IPS-11a (cell line): ENCODE measurements around the gene KIAA0753.

Experiments
- H3K4me3 ChIP-seq: one replicate; pipeline ENCODE4 v1.5.1; 2013; ENCODE audit warnings: low read depth, low read length, control low read depth

Gene KIAA0753

DNA sequence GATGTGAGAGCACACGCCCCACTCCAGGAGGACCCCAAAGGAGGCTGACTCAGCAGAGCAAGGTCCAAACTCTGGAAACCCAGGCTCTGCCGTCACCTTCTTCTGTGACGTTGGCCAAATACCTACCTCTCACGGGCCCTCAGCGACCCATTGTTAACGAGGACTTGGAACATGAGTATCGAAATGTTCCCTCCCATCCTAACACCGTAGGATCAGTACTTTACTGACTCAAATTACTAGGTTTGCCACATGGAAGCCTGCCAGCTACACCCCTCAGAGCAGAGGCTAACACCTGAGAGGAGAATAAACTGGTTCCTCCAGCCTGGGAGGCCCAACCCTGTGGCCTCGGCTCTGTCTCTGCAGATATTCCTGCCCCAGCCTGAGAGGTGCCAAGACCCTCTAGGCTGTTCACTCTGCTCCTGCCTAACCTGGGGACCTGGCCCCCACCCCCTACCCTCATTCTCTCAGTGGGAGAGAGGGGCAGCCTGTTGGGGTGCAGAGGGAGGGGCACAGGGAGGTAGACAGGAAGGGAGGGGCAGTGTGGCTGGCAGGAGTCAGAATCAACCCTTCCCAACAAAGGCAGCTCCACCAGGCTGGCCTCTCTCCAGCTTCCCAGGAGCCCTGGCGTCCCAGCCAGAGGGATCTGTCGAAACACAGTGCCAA lies 88.5 kb downstream of the KIAA0753 start:
- H3K4me3 ChIP-seq, result no peak overlapping the region

DNA sequence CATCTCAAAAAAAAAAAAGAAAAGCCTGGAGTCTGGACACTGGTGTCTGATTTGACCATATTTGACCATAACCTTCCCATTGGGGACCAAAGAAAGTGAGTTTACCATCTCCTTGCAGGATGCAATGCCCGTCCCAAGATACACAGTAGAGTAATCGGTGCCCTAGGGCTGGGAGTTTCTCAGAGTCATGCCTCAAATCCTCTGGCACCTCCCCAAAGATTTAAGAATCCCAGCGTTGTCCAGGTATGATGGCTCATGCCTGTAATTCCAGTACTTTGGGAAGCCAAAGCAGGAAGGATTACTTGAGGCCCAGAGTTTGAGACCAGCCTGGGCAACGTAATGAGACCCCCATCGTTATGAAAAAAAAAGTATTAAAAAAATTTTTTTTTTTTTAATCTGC lies 89.2 kb downstream of the KIAA0753 start:
- H3K4me3 ChIP-seq, result no peak overlapping the region

DNA sequence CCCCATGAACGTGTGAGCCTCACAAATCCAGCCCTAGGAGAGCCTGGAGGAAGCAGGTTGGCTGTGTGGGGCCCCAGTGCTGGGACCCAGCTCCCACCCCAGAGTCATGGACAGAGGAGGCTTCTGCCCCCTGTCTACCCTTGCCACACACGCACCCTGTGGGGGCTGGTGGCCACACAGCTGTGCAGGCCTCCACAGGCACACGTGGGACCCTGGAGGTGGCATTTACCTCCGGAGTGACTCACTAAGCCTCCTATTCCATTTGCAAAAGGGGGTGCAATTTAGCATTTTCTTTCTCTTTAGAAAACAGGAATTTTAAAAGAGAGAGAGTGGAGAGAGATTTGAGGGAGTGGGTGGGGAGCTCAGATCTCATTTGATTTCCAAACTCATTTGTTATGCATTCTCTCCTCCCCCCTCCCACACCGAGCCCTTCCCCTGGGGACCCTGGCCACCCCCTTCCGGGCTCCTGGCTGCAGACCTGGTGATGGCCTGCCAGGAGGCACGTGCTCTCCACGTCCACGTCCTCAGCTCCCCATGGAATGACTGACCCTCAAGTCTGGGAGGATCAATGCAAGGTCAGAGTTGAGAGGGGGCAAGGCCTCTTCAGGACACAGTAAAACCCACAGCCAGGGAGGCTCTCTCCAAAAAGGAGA lies 91.0 kb downstream of the KIAA0753 start:
- no peak overlapping the region for H3K4me3 ChIP-seq

GRCh38 chr17:6548578-6549330 lies 91.8 kb downstream of the KIAA0753 start:
- no peak overlapping the region for H3K4me3 ChIP-seq

GRCh38 chr17:6548034-6548433 lies 92.5 kb downstream of the KIAA0753 start:
- H3K4me3 ChIP-seq, result no peak overlapping the region

DNA sequence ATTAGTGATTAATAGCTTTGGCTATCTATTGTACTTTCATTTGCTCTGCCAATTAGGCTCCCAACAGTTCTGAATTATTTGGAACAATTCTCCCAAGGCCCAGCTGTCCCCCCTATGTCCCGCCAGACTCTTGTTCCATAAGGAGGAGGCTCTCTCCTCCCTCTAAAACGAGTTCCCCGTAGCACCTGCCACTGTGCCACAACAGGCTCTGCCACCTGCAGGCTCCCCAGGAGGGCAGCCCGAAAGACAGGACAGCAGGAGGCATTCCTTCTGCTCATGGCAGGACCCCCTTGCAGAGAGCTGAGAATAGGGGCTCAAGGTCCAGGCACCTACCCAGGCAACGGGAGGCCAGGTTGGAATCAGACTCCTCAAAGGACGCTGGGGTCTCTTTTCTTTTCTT lies 93.2 kb downstream of the KIAA0753 start:
- H3K4me3 ChIP-seq, result no peak overlapping the region

DNA sequence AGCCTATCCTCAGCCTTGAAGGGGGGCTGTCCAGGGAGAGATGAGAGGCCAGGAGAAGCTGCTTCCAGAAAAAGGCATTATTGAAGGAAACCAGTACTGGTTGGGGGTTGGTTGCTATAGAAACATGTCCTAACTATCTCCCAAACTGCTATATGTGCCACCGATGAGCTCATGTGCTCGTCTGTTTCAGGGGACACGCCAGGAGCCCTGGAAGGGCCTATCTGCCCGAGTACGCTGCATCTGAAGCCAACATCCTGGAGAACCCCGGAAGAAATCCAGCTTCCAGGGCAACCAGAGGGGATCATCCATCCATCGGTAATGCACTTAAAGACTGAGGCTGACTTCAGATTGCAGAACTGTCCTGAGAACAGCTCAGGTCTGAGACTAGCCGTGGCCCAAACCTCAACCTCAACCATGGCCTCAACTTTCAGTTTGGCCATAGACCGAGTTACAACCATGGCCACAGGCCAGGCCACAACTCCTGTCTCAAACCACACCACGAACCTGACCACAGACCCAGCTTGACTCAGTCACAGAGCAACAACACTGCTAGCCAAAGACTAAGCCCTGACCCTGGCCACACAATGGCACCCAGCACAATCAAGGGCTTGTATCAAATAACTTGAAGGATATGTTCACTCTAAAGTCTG lies 94.3 kb downstream of the KIAA0753 start:
- no peak overlapping the region for H3K4me3 ChIP-seq

DNA sequence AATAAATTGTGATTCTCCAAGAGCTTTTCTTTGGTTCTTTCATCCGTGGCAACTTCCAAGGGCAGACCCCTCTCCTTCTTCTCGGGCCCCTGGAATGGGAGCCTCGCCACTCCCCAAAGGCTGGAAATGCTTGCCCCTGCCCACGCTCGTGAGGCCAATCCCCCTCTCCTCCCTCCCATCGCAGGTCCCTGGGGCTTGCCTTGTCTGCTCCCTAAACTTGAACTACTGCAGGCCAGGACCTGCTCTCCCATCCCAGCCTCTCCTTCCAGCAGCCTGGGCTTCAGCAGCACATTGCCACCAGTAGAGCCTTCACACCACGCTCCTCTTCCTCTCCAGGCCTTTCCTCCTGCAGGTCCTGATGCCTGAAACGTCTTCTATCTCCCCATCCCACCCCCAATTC lies 95.2 kb downstream of the KIAA0753 start:
- H3K4me3 ChIP-seq, result no peak overlapping the region

GRCh38 chr17:6544011-6544370 lies 96.5 kb downstream of the KIAA0753 start:
- no peak overlapping the region for H3K4me3 ChIP-seq

GRCh38 chr17:6543079-6544010 lies 97.2 kb downstream of the KIAA0753 start:
- no peak overlapping the region for H3K4me3 ChIP-seq

GRCh38 chr17:6542577-6542976 lies 97.9 kb downstream of the KIAA0753 start:
- no peak overlapping the region for H3K4me3 ChIP-seq

GRCh38 chr17:6541886-6542285 lies 98.6 kb downstream of the KIAA0753 start:
- H3K4me3 ChIP-seq, result no peak overlapping the region

DNA sequence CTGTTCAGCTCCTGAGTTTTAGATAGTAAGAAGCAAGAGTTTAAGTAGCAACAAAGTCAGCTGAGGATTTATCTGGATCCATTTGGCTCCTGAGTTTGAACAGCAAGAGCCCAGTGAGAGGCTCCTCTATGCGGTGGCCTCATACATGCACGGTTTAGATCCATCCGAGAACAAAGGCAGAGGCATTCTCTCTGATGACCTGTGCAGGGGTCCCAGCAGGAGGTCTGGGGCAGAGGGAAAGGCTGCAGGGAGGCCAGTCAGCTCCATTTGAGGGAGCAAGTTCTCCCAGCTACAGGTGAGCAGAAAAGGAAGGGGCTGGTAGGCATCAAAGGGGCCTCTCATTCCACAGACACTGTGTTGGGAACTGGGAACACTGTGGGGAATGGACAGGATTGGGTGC lies 100.6 kb downstream of the KIAA0753 start:
- no peak overlapping the region for H3K4me3 ChIP-seq

DNA sequence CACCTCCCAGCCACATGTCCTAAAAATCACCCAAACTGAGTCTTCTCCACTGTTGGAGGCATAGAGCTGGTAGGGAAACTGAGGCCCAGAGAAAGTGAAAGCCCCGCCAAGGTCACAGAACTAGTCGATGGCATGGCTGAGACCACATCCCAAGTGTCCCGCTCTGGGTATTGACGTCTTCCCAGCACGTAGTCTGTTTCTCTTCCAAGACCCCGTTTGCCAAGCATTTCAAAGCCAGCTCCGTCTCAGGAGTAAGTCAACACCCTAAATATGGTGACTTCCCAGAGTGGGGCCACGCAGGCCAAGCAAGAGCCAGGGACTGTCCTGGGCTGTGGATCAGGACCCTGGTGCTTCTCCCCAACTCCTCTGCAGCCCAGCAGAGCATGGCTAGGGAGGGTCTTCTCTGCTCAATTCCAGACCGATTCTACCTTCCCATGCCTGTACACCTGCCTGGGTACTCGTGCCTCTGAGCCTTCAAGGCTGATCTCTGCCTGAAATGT lies 103.9 kb downstream of the KIAA0753 start:
- no peak overlapping the region for H3K4me3 ChIP-seq

GRCh38 chr17:6536053-6536452 lies 104.5 kb downstream of the KIAA0753 start:
- no peak overlapping the region for H3K4me3 ChIP-seq

- no peak overlapping the region for H3K4me3 ChIP-seq
These were observed 105.5 kb downstream of the KIAA0753 start for GRCh38 chr17:6534846-6535514.

- H3K4me3 ChIP-seq, result no peak overlapping the region
These were observed 108.0 kb downstream of the KIAA0753 start for GRCh38 chr17:6532441-6532885.

DNA sequence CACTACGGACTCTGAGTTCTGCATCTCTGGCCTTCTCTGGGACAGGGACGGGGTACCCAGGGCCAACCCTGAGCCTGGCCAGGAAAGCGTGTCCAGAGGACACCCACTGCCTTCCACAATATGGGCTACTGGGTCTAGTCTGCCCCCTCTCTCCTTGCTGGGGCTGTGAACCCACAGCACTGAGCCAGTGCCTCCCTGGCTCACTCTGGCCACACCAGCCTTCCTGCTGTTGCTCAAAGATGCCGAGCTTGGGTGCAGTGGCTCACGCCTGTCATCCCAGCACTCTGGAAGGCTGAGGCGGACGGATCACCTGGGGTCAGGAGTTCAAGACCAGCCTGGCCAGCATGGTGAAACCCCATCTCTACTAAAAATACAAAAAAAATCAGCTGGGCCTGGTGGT lies 108.9 kb downstream of the KIAA0753 start:
- no peak overlapping the region for H3K4me3 ChIP-seq

GRCh38 chr17:6530324-6530920 lies 110.1 kb downstream of the KIAA0753 start:
- H3K4me3 ChIP-seq, result no peak overlapping the region
